ENCODE data around the gene ZDHHC14. TPM values are rescaled to one million over a fixed set of nuclear protein-coding genes. Genes with fewer than 3 reads are reported as not detected.
"Not testable (repeated sequence)": the region's sequence is repeated elsewhere in the genome, so short reads cannot be mapped to it uniquely, and the experiment has no call there.

Gene ZDHHC14
- total RNA-seq, 4 donors from 2014 or later = 11.4 to 20.8 (median 15.6) TPM

DNA sequence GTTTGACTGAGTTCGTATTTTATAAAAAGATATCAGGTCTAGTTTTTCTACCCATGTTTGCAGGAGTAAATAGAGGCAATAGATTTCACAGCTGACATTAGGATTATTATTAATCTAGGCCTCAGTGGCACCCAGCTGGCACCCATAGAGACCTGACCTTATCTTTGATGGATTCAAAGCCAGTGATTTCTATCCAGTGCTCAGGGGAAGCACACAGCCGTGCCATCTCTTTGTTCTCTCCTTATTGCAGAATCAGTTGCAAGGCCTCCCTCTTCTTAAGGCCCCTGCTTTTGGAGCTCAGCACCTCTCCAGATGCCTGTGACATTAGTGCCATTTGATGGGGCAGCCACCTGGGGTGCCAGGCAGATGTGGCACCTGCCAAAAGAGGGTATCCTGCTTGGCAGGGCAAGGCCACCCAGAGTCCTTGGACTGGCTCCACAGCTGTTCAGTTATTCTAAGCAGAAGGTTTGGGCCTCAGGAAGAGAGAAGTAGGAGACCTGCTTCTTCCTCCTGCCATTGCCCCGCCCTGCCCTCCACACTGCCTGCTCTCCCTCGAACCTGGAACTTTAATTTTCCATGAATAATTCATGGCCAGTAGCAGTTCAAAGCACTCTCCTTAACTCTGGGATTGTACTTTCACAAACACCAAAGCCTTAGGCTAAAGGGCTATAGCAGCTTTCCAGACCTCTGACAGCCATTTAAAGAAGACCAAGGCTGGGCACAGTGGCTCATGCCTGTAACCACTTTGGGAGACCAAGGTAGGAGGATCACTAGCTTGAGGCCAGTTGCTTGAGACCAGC, 206.3 kb downstream of the ZDHHC14 start:
- DNase-seq (ENCODE audit: low spot score in 2 of 2) = no peak
- no peaks in the 10 kb centered on the region for H3K27me3 ChIP-seq
- no peak overlapping the region for H3K4me3 ChIP-seq
- no peaks in the 10 kb centered on the region for H3K36me3 ChIP-seq
- no peak for TF ChIP-seq EP300 (IDR thresholded peaks at IDR 0.05)
- no peak for TF ChIP-seq POLR2A (IDR thresholded peaks at IDR 0.05)
- TF ChIP-seq, protein P1, sequence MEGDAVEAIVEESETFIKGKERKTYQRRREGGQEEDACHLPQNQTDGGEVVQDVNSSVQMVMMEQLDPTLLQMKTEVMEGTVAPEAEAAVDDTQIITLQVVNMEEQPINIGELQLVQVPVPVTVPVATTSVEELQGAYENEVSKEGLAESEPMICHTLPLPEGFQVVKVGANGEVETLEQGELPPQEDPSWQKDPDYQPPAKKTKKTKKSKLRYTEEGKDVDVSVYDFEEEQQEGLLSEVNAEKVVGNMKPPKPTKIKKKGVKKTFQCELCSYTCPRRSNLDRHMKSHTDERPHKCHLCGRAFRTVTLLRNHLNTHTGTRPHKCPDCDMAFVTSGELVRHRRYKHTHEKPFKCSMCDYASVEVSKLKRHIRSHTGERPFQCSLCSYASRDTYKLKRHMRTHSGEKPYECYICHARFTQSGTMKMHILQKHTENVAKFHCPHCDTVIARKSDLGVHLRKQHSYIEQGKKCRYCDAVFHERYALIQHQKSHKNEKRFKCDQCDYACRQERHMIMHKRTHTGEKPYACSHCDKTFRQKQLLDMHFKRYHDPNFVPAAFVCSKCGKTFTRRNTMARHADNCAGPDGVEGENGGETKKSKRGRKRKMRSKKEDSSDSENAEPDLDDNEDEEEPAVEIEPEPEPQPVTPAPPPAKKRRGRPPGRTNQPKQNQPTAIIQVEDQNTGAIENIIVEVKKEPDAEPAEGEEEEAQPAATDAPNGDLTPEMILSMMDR (IDR thresholded peaks at IDR 0.05) = no peak
- peaks cover 0 to 19% (median 0%) of the 10 kb centered on the region in 4 donors for H3K9me3 ChIP-seq
- WGBS, 2 donors = 85 to 96% methylated on average over 4 of the region's 4 CpGs
- no peak overlapping the region for H3K27ac ChIP-seq
- H3K4me1 ChIP-seq = no peaks in the 10 kb centered on the region

DNA sequence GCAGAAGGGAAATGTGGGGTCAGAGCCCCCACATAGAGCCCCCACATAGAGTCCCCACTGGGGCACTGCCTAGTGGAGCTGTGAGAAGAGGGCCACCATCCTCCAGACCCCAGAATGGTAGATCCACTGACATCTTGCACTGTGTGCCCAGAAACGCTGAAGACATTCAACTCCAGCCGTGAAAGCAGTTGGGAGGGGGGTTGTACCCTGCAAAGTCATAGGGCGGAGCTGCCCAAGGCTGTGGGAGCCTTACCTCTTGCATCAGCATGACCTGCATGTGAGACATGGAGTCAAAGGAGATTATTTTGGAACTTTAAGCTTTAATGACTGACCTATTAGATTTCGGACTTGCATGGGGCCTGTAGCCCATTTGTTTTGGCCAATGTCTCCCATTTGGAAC, 209.7 kb downstream of the ZDHHC14 start:
- DNase-seq (ENCODE audit: low spot score in 2 of 2); H3K27me3 ChIP-seq; H3K4me1 ChIP-seq; H3K27ac ChIP-seq; H3K4me3 ChIP-seq: not testable (repeated sequence)
- 98 to 99% methylated on average over 4 of the region's 4 CpGs for WGBS, 2 donors
- H3K9me3 ChIP-seq = peaks cover 0 to 19% (median 0%) of the 10 kb centered on the region in 4 donors
- H3K36me3 ChIP-seq = peaks cover 0 to 15% (median 0%) of the 10 kb centered on the region in 3 donors

DNA sequence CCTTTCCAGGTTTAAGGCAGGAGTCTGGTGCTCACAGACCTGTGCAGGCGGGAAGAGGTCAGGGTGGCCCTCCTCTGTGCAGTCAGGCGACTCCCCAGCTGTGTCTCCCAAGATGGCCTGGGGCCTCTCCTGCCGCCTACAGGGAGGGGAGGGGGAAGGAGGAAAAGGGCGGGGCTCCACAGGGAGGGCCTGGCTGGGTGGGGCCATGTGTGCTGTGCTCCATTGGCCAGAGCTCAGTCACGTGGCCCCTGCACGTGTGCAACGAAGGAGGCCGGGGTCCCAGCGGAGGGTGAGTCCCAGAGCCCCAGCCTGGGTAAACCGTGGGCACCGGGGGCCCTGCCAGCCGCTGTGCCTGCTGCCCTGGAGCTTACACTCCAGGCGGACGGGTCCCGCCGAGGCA, 211.6 kb downstream of the ZDHHC14 start:
- Histone ChIP-seq H3K27me3 (no peaks in the 10 kb centered on the region), H3K4me1 (peaks cover 0 to 9% (median 4%) of the 10 kb centered on the region in 4 donors), H3K9me3 (peaks cover 0 to 19% (median 0%) of the 10 kb centered on the region in 4 donors), H3K4me3 (no peak overlapping the region), H3K27ac (no peak overlapping the region), H3K36me3 (peaks cover 0 to 15% (median 0%) of the 10 kb centered on the region in 3 donors)
- no peak for DNase-seq (ENCODE audit: low spot score in 2 of 2)
- 92 to 96% methylated on average over 16 of the region's 16 CpGs for WGBS, 2 donors
- TF ChIP-seq, protein P1 (IDR thresholded peaks at IDR 0.05) = no peak
- no peak for TF ChIP-seq POLR2A (IDR thresholded peaks at IDR 0.05)
- TF ChIP-seq EP300 (IDR thresholded peaks at IDR 0.05) = no peak

DNA sequence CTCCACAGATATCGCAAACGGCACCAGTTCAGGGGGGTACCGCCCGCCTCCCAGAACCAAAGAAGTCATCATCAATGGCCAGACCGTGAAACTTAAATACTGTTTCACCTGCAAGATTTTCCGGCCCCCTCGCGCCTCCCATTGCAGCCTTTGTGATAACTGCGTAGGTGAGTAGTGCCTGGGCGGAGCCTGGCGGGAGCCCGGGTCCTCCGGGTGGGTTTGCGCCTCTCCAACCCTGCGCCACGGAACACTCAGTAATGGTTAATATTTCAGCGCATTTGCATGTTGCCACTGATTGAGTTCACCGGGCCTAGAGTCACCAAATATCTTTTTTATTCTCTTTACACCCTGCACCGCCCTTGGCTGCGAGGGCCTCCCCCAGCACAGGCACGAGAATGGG, 212.0 kb downstream of the ZDHHC14 start:
- TF ChIP-seq POLR2A (IDR thresholded peaks at IDR 0.05) = no peak
- WGBS, 2 donors = 91 to 95% methylated on average over 21 of the region's 21 CpGs
- H3K9me3 ChIP-seq = peaks cover 0 to 19% (median 0%) of the 10 kb centered on the region in 4 donors
- no peaks in the 10 kb centered on the region for H3K27me3 ChIP-seq
- no peak for DNase-seq (ENCODE audit: low spot score in 2 of 2)
- peaks cover 0 to 15% (median 0%) of the 10 kb centered on the region in 3 donors for H3K36me3 ChIP-seq
- H3K27ac ChIP-seq = no peak overlapping the region
- H3K4me3 ChIP-seq = no peak overlapping the region
- peaks cover 0 to 12% (median 6%) of the 10 kb centered on the region in 4 donors for H3K4me1 ChIP-seq

DNA sequence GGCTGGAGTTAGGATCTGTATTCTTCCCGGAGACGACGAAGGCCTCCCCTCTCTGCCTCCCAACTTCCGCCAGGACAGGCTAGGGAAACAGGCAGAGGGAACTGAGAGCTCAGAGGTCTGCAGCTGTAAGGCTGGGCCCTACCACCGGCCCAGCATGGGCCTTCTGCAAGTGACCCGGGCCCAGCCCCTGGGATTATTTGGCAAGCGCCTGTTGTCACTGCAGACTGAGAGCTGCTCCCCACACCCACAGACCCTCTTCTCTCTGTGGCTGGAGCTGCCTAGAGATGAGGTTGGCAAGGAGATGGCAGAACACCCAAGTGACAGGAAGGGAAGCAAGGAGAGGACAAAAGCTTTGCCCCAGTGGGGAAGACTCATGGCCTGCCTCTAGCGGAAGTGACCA, 212.6 kb downstream of the ZDHHC14 start:
- Histone ChIP-seq H3K36me3 (peaks cover 0 to 15% (median 0%) of the 10 kb centered on the region in 3 donors), H3K4me3 (no peak overlapping the region), H3K4me1 (peaks cover 0 to 13% (median 6%) of the 10 kb centered on the region in 4 donors), H3K27me3 (no peaks in the 10 kb centered on the region), H3K9me3 (peaks cover 0 to 19% (median 0%) of the 10 kb centered on the region in 4 donors), H3K27ac (no peak overlapping the region)
- WGBS, 2 donors = 81 to 82% methylated on average over 8 of the region's 8 CpGs
- no peak for DNase-seq (ENCODE audit: low spot score in 2 of 2)
- no peak for TF ChIP-seq POLR2A (IDR thresholded peaks at IDR 0.05)
- TF ChIP-seq EP300 (IDR thresholded peaks at IDR 0.05) = no peak

DNA sequence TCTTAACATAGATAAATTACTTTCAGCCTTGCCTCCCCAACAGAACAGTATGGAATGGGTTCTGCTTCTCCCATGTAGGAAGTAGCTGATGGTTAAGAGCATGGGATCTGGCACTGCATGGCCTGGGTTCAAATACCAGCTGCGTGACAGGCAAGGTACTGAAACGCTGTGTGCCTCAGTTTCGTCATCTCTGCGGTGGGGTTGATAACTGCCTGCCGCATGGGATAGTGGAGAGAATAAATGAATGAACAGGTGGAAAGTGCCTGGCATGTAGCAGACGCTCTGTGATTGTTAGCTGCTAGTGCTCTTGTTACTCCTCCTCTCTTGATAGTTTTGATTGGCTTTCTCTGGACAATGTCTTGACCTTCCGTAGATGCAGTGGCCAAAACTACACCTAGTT, 213.3 kb downstream of the ZDHHC14 start:
- Histone ChIP-seq H3K27ac (no peak overlapping the region), H3K4me1 (peaks cover 0 to 13% (median 6%) of the 10 kb centered on the region in 4 donors), H3K4me3 (no peak overlapping the region), H3K9me3 (peaks cover 0 to 16% (median 0%) of the 10 kb centered on the region in 4 donors), H3K36me3 (peaks cover 0 to 19% (median 0%) of the 10 kb centered on the region in 3 donors), H3K27me3 (no peaks in the 10 kb centered on the region)
- DNase-seq (ENCODE audit: low spot score in 2 of 2) = no peak
- TF ChIP-seq, protein P1 (IDR thresholded peaks at IDR 0.05) = no peak
- TF ChIP-seq POLR2A (IDR thresholded peaks at IDR 0.05) (no peak), EP300 (IDR thresholded peaks at IDR 0.05) (no peak)
- 97% methylated on average over 7 of the region's 7 CpGs for WGBS, 2 donors
